DND-41 (cell line): ENCODE results near the gene HELB.

Experiments used
- CTCF ChIP-seq: IDR thresholded peaks from 2 replicates; pipeline ENCODE4 v1.5.1; 2012; ENCODE audit warnings: borderline replicate concordance, low read length, moderate library complexity, mild to moderate bottlenecking; ENCODE audit not compliant: poor library complexity, severe bottlenecking; ENCODE audit errors: extremely low read depth
- EZH2 ChIP-seq: IDR thresholded peaks from 3 replicates; pipeline ENCODE4 v1.6.1; 2012; ENCODE audit warnings: borderline replicate concordance, low read depth, mild to moderate bottlenecking, moderate library complexity, low read length, inconsistent platforms; ENCODE audit not compliant: severe bottlenecking

- no peak for TF ChIP-seq EZH2
- TF ChIP-seq CTCF, result peak; percentile 61
Measured at GRCh38 chr12:66352197-66352596, 49.9 kb downstream of the HELB start.
